Panc1 (cell line): Measurements from ENCODE around the gene CNOT1. TPM values are rescaled to one million over a fixed set of nuclear protein-coding genes. Genes with fewer than 3 reads are reported as not detected.

Experiments used
- ATAC-seq: fragments of 200-7000 bp; cut with Tn5 transposase; 2 replicates; pipeline ENCODE4 v1.9.1; 2020; ENCODE audit warnings: mild to moderate bottlenecking, moderate library complexity
- BruUV-seq: library from RNA; stranded (reverse); fragments of 400-500 nt; replicated peaks from 2 replicates; lab custom pipeline; 2021; lab: Mats Ljungman, UMichigan
- CTCF ChIA-PET: fragments of 300-600 bp; sonication (Branson Sonifier 250); formaldehyde crosslinking; loops from one replicate; lab custom pipeline; 2022; ENCODE audit warnings: antibody characterized with exemption; lab: Charles Lee
- POLR2A ChIA-PET: fragments of 300-600 bp; sonication (Branson Sonifier 250); formaldehyde crosslinking; loops from one replicate; lab custom pipeline; 2022; ENCODE audit warnings: antibody characterized with exemption; lab: Charles Lee
- DNase-seq: peaks from one replicate; pipeline ENCODE4 v3.0.0-alpha.2; 2010; ENCODE audit warnings: low read depth, low spot score
- H3K27ac ChIP-seq: 2 replicates; pipeline ENCODE4 v1.5.1; 2011; ENCODE audit warnings: mild to moderate bottlenecking, low read length, inconsistent platforms
- H3K27me3 ChIP-seq: fragments of 200-500 bp; sonication (Bioruptor generic); 2 replicates; pipeline ENCODE4 v1.6.0; 2014; ENCODE audit warnings: low read length, inconsistent platforms; ENCODE audit not compliant: control insufficient read depth, insufficient read depth
- H3K36me3 ChIP-seq: fragments of 200-500 bp; sonication (Bioruptor generic); 2 replicates; pipeline ENCODE4 v1.5.1; 2014; ENCODE audit warnings: inconsistent platforms, mild to moderate bottlenecking, low read length, moderate library complexity; ENCODE audit not compliant: control insufficient read depth, insufficient read depth
- H3K4me1 ChIP-seq: 2 replicates; pipeline ENCODE4 v1.5.1; 2011; ENCODE audit warnings: inconsistent platforms, mild to moderate bottlenecking, low read length, moderate library complexity; ENCODE audit not compliant: control insufficient read depth, insufficient read depth
- H3K4me3 ChIP-seq, 2 experiments: 2 replicates each; pipeline ENCODE4 v1.5.1; 2011 to 2012; ENCODE audit warnings: low read depth in 2 of 2, low read length in 2 of 2, mild to moderate bottlenecking in 2 of 2, inconsistent platforms in 1 of 2, moderate library complexity in 1 of 2
- H3K9me3 ChIP-seq: fragments of 200-500 bp; sonication (Bioruptor generic); 2 replicates; pipeline ENCODE4 v1.5.1; 2014; ENCODE audit warnings: low read depth, mild to moderate bottlenecking, inconsistent platforms, low read length, moderate library complexity; ENCODE audit not compliant: control insufficient read depth, insufficient read depth
- CTCF ChIP-seq: fragments of 450-650 bp; IDR thresholded peaks from 2 replicates; pipeline ENCODE4 v1.5.1; 2017; ENCODE audit warnings: mild to moderate bottlenecking
- POLR2AphosphoS5 ChIP-seq: IDR thresholded peaks from 2 replicates; pipeline ENCODE4 v1.6.1; 2012; ENCODE audit warnings: mild to moderate bottlenecking, low read depth, low read length, moderate library complexity
- REST ChIP-seq, 2 experiments: IDR thresholded peaks; 2 replicates each; pipeline ENCODE4 v1.6.1; 2011 to 2012; ENCODE audit warnings: low read depth in 2 of 2, control low read depth in 1 of 2, low read length in 1 of 2, mild to moderate bottlenecking in 1 of 2, moderate library complexity in 1 of 2; ENCODE audit not compliant: insufficient read depth in 1 of 2
- SIN3A ChIP-seq: IDR thresholded peaks from 2 replicates; pipeline ENCODE4 v1.6.1; 2012; ENCODE audit warnings: low read depth, mild to moderate bottlenecking, low read length, moderate library complexity, borderline replicate concordance; ENCODE audit not compliant: insufficient read depth
- TCF7L2 ChIP-seq: IDR thresholded peaks from 2 replicates; pipeline ENCODE4 v1.6.1; 2011; ENCODE audit warnings: mild to moderate bottlenecking, low read depth, low read length, inconsistent platforms
- in situ Hi-C: cut with HindIII; loops from 2 replicates; pipeline ENCODE4 v1.10.0; 2016; ENCODE audit warnings: low sequenced_read_pairs, low pct_unique_long_range_greater_than_20kb
- intact Hi-C: fragments of 100-400 bp; cut with micrococcal nuclease; formaldehyde crosslinking; loops from one replicate; pipeline ENCODE4 v1.10.0; 2022; ENCODE audit not compliant: unreplicated experiment
- total RNA-seq: library from RNA; stranded (reverse); gene quantifications from one replicate; pipeline ENCODE4 v1.2.1, GENCODE V29; 2021; ENCODE audit not compliant: unreplicated experiment

CNOT1 gene
- total RNA-seq, 1 experiment from 2014 or later, result 170 TPM

GRCh38 chr16:58541711-58542110 lies 87.9 kb downstream of the CNOT1 start:
- CTCF ChIA-PET, result no interaction called here
- no peaks in the 10 kb centered on the region for H3K27me3 ChIP-seq
- peaks cover 54% of the 10 kb centered on the region for H3K36me3 ChIP-seq

GRCh38 chr16:58537124-58537906 lies 92.3 kb downstream of the CNOT1 start:
- H3K27me3 ChIP-seq, result no peaks in the 10 kb centered on the region
- in situ Hi-C loops, result no loop called here
- ChIA-PET CTCF (no interaction called here), POLR2A (interaction anchor here (0.9 kb wide), 1 partner anchor 9 kb away, joined by 12 read pairs; no protein-coding TSS in a partner anchor)
- H3K9me3 ChIP-seq, result no peaks in the 10 kb centered on the region
- DNase-seq (no peak), ATAC-seq (no peak)
- H3K4me1 ChIP-seq, result no peaks in the 10 kb centered on the region
- H3K36me3 ChIP-seq, result peaks cover 54% of the 10 kb centered on the region
- no peak overlapping the region for H3K27ac ChIP-seq
- no TSS peak for BruUV-seq
- intact Hi-C loops, result no loop called here
- no peak overlapping the region for H3K4me3 ChIP-seq
- TF ChIP-seq SIN3A, result no peak
- TF ChIP-seq TCF7L2, result no peak
- no peak for TF ChIP-seq CTCF
- TF ChIP-seq POLR2AphosphoS5, result no peak
- no peak for TF ChIP-seq REST (IDR thresholded peaks at IDR 0.05; ENCODE audit: insufficient read depth in 1 of 2, low read depth in 2 of 2, low read length in 1 of 2)

More at GRCh38 chr16:58541711-58542110, 87.9 kb downstream of the CNOT1 start:
- ATAC-seq (no peak), DNase-seq (no peak)
- TF ChIP-seq REST (IDR thresholded peaks at IDR 0.05; ENCODE audit: insufficient read depth in 1 of 2, low read depth in 2 of 2, low read length in 1 of 2) (no peak), TCF7L2 (no peak), SIN3A (no peak), POLR2AphosphoS5 (no peak), CTCF (no peak)
- no TSS peak for BruUV-seq
- H3K27ac ChIP-seq, result no peak overlapping the region
- in situ Hi-C loops (no loop called here), intact Hi-C loops (no loop called here)
- H3K4me1 ChIP-seq, result no peaks in the 10 kb centered on the region
- H3K4me3 ChIP-seq, result no peak overlapping the region
- POLR2A ChIA-PET, result no interaction called here
- no peaks in the 10 kb centered on the region for H3K9me3 ChIP-seq
